Panc1 (cell line): ENCODE results near the gene PLXND1. TPM values are rescaled to one million over a fixed set of nuclear protein-coding genes. Genes with fewer than 3 reads are reported as not detected.

Experiments used
- ATAC-seq: fragments of 200-7000 bp; cut with Tn5 transposase; 2 replicates; pipeline ENCODE4 v1.9.1; 2020; ENCODE audit warnings: mild to moderate bottlenecking, moderate library complexity
- BruUV-seq: library from RNA; stranded (reverse); fragments of 400-500 nt; replicated peaks from 2 replicates; lab custom pipeline; 2021; lab: Mats Ljungman, UMichigan
- CTCF ChIA-PET: fragments of 300-600 bp; sonication (Branson Sonifier 250); formaldehyde crosslinking; loops from one replicate; lab custom pipeline; 2022; ENCODE audit warnings: antibody characterized with exemption; lab: Charles Lee
- POLR2A ChIA-PET: fragments of 300-600 bp; sonication (Branson Sonifier 250); formaldehyde crosslinking; loops from one replicate; lab custom pipeline; 2022; ENCODE audit warnings: antibody characterized with exemption; lab: Charles Lee
- DNase-seq: peaks from one replicate; pipeline ENCODE4 v3.0.0-alpha.2; 2010; ENCODE audit warnings: low read depth, low spot score
- H3K27ac ChIP-seq: 2 replicates; pipeline ENCODE4 v1.5.1; 2011; ENCODE audit warnings: mild to moderate bottlenecking, low read length, inconsistent platforms
- H3K27me3 ChIP-seq: fragments of 200-500 bp; sonication (Bioruptor generic); 2 replicates; pipeline ENCODE4 v1.6.0; 2014; ENCODE audit warnings: low read length, inconsistent platforms; ENCODE audit not compliant: control insufficient read depth, insufficient read depth
- H3K36me3 ChIP-seq: fragments of 200-500 bp; sonication (Bioruptor generic); 2 replicates; pipeline ENCODE4 v1.5.1; 2014; ENCODE audit warnings: inconsistent platforms, mild to moderate bottlenecking, low read length, moderate library complexity; ENCODE audit not compliant: control insufficient read depth, insufficient read depth
- H3K4me1 ChIP-seq: 2 replicates; pipeline ENCODE4 v1.5.1; 2011; ENCODE audit warnings: inconsistent platforms, mild to moderate bottlenecking, low read length, moderate library complexity; ENCODE audit not compliant: control insufficient read depth, insufficient read depth
- H3K4me3 ChIP-seq, 2 experiments: 2 replicates each; pipeline ENCODE4 v1.5.1; 2011 to 2012; ENCODE audit warnings: low read depth in 2 of 2, low read length in 2 of 2, mild to moderate bottlenecking in 2 of 2, inconsistent platforms in 1 of 2, moderate library complexity in 1 of 2
- H3K9me3 ChIP-seq: fragments of 200-500 bp; sonication (Bioruptor generic); 2 replicates; pipeline ENCODE4 v1.5.1; 2014; ENCODE audit warnings: low read depth, mild to moderate bottlenecking, inconsistent platforms, low read length, moderate library complexity; ENCODE audit not compliant: control insufficient read depth, insufficient read depth
- CTCF ChIP-seq: fragments of 450-650 bp; IDR thresholded peaks from 2 replicates; pipeline ENCODE4 v1.5.1; 2017; ENCODE audit warnings: mild to moderate bottlenecking
- POLR2AphosphoS5 ChIP-seq: IDR thresholded peaks from 2 replicates; pipeline ENCODE4 v1.6.1; 2012; ENCODE audit warnings: mild to moderate bottlenecking, low read depth, low read length, moderate library complexity
- REST ChIP-seq, 2 experiments: IDR thresholded peaks; 2 replicates each; pipeline ENCODE4 v1.6.1; 2011 to 2012; ENCODE audit warnings: low read depth in 2 of 2, control low read depth in 1 of 2, low read length in 1 of 2, mild to moderate bottlenecking in 1 of 2, moderate library complexity in 1 of 2; ENCODE audit not compliant: insufficient read depth in 1 of 2
- SIN3A ChIP-seq: IDR thresholded peaks from 2 replicates; pipeline ENCODE4 v1.6.1; 2012; ENCODE audit warnings: low read depth, mild to moderate bottlenecking, low read length, moderate library complexity, borderline replicate concordance; ENCODE audit not compliant: insufficient read depth
- TCF7L2 ChIP-seq: IDR thresholded peaks from 2 replicates; pipeline ENCODE4 v1.6.1; 2011; ENCODE audit warnings: mild to moderate bottlenecking, low read depth, low read length, inconsistent platforms
- in situ Hi-C: cut with HindIII; loops from 2 replicates; pipeline ENCODE4 v1.10.0; 2016; ENCODE audit warnings: low sequenced_read_pairs, low pct_unique_long_range_greater_than_20kb
- intact Hi-C: fragments of 100-400 bp; cut with micrococcal nuclease; formaldehyde crosslinking; loops from one replicate; pipeline ENCODE4 v1.10.0; 2022; ENCODE audit not compliant: unreplicated experiment
- total RNA-seq: library from RNA; stranded (reverse); gene quantifications from one replicate; pipeline ENCODE4 v1.2.1, GENCODE V29; 2021; ENCODE audit not compliant: unreplicated experiment

Gene PLXND1
- total RNA-seq, 1 experiment from 2014 or later, result 248 TPM

GRCh38 chr3:129536374-129536667, 70.2 kb downstream of the PLXND1 start:
- in situ Hi-C loops (no loop called here), intact Hi-C loops (no loop called here)
- no peak for DNase-seq
- H3K4me3 ChIP-seq, result no peak overlapping the region
- no peaks in the 10 kb centered on the region for H3K27me3 ChIP-seq
- no peaks in the 10 kb centered on the region for H3K9me3 ChIP-seq
- no peak overlapping the region for H3K27ac ChIP-seq
- TF ChIP-seq TCF7L2 (no peak), CTCF (no peak), SIN3A (no peak), POLR2AphosphoS5 (no peak), REST (IDR thresholded peaks at IDR 0.05; ENCODE audit: insufficient read depth in 1 of 2, low read depth in 2 of 2, low read length in 1 of 2) (no peak)
- no TSS peak for BruUV-seq
- no peak for ATAC-seq
- POLR2A ChIA-PET, result no interaction called here
- H3K4me1 ChIP-seq, result no peaks in the 10 kb centered on the region
- CTCF ChIA-PET, result no interaction called here
- H3K36me3 ChIP-seq, result no peaks in the 10 kb centered on the region

- Histone ChIP-seq H3K4me1 (no peaks in the 10 kb centered on the region), H3K4me3 (no peak overlapping the region), H3K27me3 (no peaks in the 10 kb centered on the region), H3K9me3 (no peaks in the 10 kb centered on the region), H3K27ac (no peak overlapping the region), H3K36me3 (no peaks in the 10 kb centered on the region)
- ChIA-PET CTCF (interaction anchor here (0.7 to 1.2 kb wide), 2 partner anchors 29 to 45 kb away, joined by 3 to 5 read pairs; no protein-coding TSS in a partner anchor), POLR2A (no interaction called here)
- no peak for TF ChIP-seq POLR2AphosphoS5
- intact Hi-C loops (no loop called here), in situ Hi-C loops (no loop called here)
- ATAC-seq (no peak), DNase-seq (no peak)
- BruUV-seq, result no TSS peak
Measured at GRCh38 chr3:129535075-129535474, 71.4 kb downstream of the PLXND1 start.

GRCh38 chr3:129534428-129535027, 71.9 kb downstream of the PLXND1 start:
- no TSS peak for BruUV-seq
- no peak for TF ChIP-seq REST (IDR thresholded peaks at IDR 0.05; ENCODE audit: insufficient read depth in 1 of 2, low read depth in 2 of 2, low read length in 1 of 2)
- no peak for TF ChIP-seq POLR2AphosphoS5
- no peak for TF ChIP-seq SIN3A
- no peak for TF ChIP-seq CTCF
- no peak for TF ChIP-seq TCF7L2
- intact Hi-C loops, result no loop called here
- CTCF ChIA-PET, result interaction anchor here (1.2 kb wide), 1 partner anchor 44 kb away, joined by 3 read pairs; no protein-coding TSS in a partner anchor
- in situ Hi-C loops, result no loop called here
- Histone ChIP-seq H3K9me3 (no peaks in the 10 kb centered on the region), H3K27ac (no peak overlapping the region), H3K4me3 (no peak overlapping the region), H3K27me3 (no peaks in the 10 kb centered on the region), H3K4me1 (no peaks in the 10 kb centered on the region), H3K36me3 (no peaks in the 10 kb centered on the region)
- POLR2A ChIA-PET, result no interaction called here
- no peak for ATAC-seq
- DNase-seq, result no peak
